Fibroblast of lung (primary cell): Measurements from ENCODE around the gene TBC1D22A.

Experiments used
- EZH2 ChIP-seq: IDR thresholded peaks from 2 replicates; pipeline ENCODE4 v1.5.1; 2012; ENCODE audit warnings: low read length, control low read depth, mild to moderate bottlenecking; ENCODE audit errors: missing control alignments
- TF ChIP-seq, protein P1 (sequence below), 2 donors: IDR thresholded peaks in 1 of 2; conservative IDR thresholded peaks in 1 of 2; 1 replicate in 1 of 2; 2 replicates in 1 of 2; pipeline ENCODE4 v1.5.1; 2011 to 2012; ENCODE audit warnings: low read length in 2 of 2, control low read depth in 1 of 2, inconsistent platforms in 1 of 2, low read depth in 1 of 2, mild to moderate bottlenecking in 1 of 2

DNA sequence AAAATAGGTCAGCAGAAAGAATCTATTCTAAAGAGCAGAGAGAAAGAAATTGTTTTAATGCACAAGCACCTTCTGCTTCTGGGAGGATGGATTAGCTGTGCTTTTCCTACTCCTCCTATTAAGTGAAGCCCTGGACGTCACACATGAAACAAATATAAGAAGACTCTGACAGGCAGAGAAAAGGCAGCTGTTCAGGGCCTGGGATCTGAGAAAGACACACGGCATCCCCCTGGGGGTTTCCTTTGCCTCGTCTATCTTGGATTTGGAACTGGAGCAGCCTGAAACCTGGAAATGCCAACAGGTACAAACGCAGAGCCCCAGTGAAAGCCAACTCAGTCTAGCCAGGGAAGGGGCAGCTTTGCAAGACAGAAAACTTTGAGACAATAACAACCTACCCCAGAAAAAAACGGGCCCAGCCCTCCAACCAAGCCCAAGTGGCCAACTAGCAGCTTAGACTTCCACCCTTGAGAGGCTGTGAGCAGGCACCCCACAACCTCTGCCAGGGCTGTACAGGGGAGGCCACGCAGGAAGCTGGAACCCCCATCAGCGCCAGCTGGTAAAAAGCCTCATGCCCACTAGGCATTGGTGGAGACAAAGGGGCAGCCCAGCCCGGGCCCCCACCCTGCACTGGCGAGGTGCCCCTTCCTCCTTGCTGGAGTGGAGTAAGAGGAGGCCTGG is 31.7 kb upstream of the TBC1D22A start:
- TF ChIP-seq, protein P1, sequence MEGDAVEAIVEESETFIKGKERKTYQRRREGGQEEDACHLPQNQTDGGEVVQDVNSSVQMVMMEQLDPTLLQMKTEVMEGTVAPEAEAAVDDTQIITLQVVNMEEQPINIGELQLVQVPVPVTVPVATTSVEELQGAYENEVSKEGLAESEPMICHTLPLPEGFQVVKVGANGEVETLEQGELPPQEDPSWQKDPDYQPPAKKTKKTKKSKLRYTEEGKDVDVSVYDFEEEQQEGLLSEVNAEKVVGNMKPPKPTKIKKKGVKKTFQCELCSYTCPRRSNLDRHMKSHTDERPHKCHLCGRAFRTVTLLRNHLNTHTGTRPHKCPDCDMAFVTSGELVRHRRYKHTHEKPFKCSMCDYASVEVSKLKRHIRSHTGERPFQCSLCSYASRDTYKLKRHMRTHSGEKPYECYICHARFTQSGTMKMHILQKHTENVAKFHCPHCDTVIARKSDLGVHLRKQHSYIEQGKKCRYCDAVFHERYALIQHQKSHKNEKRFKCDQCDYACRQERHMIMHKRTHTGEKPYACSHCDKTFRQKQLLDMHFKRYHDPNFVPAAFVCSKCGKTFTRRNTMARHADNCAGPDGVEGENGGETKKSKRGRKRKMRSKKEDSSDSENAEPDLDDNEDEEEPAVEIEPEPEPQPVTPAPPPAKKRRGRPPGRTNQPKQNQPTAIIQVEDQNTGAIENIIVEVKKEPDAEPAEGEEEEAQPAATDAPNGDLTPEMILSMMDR (conservative IDR thresholded peaks at IDR 0.05 in 1 of 2, IDR thresholded peaks at IDR 0.05 in 1 of 2; ENCODE audit: low read depth in 1 of 2, low read length in 2 of 2): no peak
- TF ChIP-seq EZH2: no peak
